GM21619 (cell line): ENCODE data around the gene FAM184A.
"Not testable (repeated sequence)": the region's sequence is repeated elsewhere in the genome, so short reads cannot be mapped to it uniquely, and the experiment has no call there.

Source experiments
- ATAC-seq: cut with Tn5 transposase; IDR thresholded peaks from one replicate; pipeline ENCODE4 v1.9.1; 2021; ENCODE audit not compliant: unreplicated experiment

The FAM184A gene

DNA sequence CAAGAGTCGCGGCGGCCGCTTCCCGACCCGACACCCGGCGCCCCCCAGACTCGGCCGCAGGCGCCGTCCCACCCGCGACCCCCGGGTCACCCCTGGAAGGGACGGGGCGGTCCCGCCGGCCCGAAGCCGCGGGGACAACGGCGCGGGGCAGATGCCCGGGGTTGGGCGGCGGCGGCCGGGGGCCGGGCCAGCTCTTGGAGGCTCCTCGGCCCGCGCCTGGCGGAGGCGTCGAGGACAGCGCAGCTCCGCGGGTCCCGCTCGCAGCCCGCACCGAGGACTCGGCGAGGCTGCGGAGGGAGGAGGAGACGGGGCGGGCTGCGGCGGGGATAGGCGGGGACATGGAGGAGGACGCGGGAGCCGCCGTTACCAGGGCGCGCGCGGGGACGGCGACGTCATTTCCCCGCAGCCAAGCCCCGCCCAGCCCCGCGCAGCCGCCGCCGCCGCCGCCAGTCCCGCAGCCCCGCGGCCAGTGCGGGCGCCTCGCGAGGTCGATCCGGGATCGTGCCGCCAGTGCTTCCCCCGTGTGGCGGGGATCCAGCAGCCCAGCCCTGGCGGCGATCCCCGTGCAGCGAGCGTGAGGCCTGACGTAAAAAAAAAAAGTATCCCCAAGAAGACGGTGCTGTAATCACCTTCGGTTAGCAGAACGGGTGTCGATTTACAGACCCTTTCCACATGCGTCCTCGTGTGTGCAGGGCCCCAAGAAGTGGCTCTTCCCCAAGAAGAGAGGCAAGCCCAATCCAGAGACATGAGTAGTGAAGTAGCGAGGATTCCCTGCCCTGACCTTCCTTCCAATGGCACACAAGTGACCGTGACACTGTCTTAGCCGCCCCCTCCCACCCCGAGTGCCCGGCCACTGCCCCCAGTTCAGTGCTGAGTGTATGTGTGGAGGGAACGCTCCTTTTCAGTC lies at the start of gene FAM184A:
TSS of gene FAM184A (minus strand) at position 289 of the 907 bp plus-strand sequence. CDS start 365 bp downstream, outside the sequence.
- peak; percentile 68 for ATAC-seq

GRCh38 chr6:119127627-119128026 lies 49.2 kb upstream of the FAM184A start:
- no peak for ATAC-seq

GRCh38 chr6:119126826-119127225 lies 48.4 kb upstream of the FAM184A start:
- ATAC-seq: no peak

DNA sequence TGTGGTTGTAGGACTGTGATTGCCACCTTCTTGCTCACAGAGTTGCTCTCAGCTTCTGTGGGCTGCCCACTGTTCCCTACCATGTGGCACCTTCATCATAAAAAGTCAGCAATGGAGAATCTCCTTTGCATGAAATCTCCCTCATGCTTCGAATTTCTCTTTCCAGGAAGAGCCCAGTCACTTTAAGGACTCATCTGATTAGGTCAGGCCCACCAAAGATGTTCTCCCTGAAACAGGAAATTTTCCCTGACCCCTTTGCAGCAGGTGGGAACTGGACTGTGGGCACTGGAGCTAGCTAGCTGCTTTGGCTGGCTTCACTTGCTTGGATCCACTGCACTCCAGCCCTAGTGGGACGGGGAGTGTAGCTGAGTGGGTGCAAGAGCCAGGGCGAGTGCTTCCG lies 47.7 kb upstream of the FAM184A start:
- no peak for ATAC-seq

DNA sequence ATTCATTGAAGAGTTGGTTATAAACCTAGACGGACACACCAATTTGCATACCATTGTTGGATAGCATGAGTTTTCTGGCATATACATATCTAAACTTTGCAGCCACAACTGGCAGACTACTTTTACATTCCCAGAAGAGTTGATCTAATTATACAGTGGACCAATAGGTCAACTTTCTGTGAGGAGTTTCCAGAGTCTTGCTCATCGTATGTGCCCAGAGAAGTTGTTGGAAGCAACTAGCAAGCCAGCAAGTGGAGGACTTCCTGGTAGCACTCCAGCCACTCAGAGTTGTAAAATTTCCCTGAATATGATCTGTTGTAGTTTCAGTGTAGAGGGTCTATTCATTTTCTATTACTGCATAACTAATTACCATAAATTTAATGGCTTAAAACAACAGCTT lies 47.1 kb upstream of the FAM184A start:
- no peak for ATAC-seq

DNA sequence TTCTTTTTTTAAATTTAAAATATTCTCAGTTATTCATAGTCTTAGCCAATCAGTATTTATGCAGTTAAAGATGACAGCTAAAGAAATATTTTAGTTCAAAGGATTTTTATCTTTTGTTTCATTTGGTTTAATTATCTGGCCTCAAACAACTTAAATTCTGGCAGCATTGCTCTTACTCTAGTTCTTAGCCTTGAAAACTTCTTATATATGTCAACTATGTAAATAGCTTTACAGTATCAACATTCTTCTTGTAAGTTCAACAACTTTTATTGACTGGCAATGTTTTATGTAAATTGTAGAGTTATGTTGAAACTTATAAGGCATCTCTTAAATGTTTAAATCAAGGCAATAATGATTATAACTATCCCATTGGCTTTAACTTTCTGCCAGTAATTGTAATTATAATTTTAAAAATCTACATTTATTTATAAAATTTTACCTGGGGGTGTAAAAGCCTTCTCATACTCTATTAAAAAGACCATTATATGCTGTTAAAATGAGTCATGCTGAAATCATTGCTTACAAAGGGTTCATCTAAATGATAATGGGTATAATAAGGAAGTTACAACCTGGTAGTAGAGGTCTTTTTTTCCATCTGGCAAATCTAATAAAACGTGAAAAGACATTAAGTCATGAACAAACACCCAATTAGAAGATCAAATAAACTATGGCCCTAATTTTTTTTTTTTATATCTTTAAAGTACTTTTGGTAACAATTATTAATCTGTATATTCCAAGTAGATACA lies 45.8 kb upstream of the FAM184A start:
- no peak for ATAC-seq

DNA sequence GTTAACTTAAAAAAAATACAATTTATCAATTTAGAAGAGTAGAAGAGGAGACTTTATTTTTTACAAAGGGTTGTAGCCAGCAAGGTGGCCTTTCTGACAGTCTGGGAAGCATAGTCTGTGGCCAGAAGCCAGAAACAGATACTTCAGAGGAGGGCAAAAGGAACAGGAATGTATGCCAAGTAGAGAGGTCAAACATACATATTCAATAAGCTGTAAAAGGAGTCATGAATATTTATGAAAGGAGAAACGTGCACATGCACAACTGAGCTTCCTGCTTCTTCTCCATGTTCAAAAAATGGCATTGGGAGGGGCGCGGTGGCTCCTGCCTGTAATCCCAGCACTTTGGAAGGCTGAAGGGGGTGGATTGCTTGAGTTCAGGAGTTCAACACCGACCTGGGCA lies 43.9 kb upstream of the FAM184A start:
- no peak for ATAC-seq

- no peak for ATAC-seq
Observed at GRCh38 chr6:119121367-119121766, 42.9 kb upstream of the FAM184A start.

DNA sequence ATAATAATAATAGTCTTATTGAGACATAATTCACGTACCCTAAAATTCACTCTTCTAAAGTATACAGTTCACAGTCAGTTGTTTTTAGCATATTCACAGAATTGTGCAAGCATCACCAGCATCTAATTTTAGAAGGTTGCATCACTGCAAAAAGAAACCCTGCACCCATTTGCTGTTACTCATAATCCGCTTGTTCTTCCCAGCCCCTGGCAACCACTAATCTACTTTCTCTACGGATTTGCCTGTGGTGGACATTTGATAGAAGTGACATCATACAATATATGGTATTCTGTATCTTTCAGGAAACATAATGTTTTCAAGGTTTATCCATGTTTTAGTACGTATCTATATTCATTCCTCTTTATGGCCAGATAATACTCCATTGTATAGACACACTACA lies 41.5 kb upstream of the FAM184A start:
- ATAC-seq: no peak

DNA sequence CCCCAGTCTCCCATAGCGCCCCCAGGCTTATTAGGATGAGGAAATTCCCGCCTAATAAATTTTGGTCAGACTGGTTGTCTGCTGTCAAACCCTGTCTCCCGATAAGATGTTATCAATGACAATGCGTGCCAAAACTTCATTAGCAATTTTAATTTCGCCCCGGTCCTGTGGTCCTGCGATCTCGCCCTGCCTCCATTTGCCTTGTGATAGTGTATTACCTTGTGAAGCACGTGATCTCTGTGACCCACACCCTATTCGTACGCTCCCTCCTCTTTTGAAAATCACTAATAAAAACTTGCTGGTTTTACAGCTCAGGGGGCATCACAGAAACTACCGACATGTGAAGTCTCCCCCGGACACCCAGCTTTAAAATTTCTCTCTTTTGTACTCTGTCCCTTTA lies 40.6 kb upstream of the FAM184A start:
- not testable (repeated sequence) for ATAC-seq

DNA sequence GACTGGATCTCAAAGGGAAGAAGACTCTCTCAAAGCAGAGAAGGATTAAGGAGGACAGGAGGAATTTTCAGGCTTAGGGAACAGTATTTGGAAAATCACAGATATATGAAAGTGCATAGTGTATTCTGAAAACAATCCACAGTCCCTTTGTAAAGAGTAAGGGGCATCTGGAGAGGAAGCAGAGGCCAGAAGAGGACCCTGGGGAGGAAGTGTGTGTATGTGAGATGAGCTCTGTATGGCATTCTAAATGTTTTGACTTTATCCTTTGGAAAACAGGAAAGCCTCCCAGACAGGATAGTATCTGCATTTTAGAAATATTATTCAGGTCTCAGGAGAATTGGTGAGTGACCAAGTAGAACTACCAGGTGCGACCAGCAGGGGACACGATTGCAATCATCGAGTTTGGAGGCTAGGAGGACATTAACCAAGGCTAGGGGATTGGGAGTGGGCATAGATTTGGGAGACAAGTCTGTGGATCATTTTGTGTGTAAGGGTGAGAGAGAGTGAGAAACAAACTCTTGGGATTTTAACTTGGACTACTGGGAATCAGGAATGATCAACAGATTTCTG lies 38.3 kb upstream of the FAM184A start:
- ATAC-seq: no peak

GRCh38 chr6:119113961-119114360 lies 35.5 kb upstream of the FAM184A start:
- no peak for ATAC-seq

- ATAC-seq: no peak
Observed at GRCh38 chr6:119112812-119113530, 34.5 kb upstream of the FAM184A start.

GRCh38 chr6:119110601-119111548 lies 32.4 kb upstream of the FAM184A start:
- ATAC-seq: peak; percentile 83

GRCh38 chr6:119109654-119110325 lies 31.3 kb upstream of the FAM184A start:
- no peak for ATAC-seq

DNA sequence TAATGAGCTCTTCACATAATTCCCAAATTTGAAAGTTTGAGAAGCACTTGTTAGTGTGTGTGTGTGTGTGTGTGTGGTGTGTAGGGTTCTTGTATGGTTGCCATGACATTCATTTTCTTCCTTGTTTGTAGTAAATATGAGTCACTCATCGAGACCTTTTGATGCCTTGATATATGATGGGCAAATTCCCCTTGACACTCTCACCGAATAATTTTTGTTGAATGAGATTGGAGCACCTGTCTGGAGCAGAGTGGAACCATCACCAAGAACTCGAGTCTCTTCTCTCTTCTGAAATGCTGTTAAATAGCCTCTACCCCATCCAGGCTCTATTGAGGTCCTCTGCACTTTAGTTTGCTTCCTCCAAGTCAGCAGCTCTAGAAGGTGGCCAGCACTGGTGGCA lies 29.6 kb upstream of the FAM184A start:
- ATAC-seq: no peak

- no peak for ATAC-seq
Observed at GRCh38 chr6:119105282-119105681, 26.8 kb upstream of the FAM184A start.

- ATAC-seq: no peak
Observed at GRCh38 chr6:119102901-119103300, 24.4 kb upstream of the FAM184A start.

DNA sequence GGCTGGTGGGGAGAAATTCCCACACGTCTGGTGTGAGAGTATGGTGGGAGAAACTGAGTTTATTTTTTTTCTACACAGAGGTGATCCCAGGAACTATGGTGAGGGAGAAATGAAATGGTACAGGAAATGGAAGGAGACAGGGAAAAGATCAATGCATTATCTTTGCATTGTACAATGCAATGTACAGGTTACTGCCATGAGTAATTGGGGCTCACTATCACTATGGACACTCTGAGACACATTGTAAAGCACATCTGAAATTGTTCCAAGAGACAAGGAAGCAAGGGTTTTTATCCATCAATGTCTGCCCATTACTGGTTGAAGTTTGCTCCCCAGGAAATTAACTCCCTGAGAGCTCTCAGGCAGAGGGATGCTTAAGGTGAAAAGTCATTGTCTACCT lies 21.7 kb upstream of the FAM184A start:
- no peak for ATAC-seq
